A673 (cell line): Measurements from ENCODE around the gene HAND2.

Experiments
- EZH2 ChIP-seq: fragments of 200-600 bp; sonication (generic); IDR thresholded peaks from 2 replicates; pipeline ENCODE4 v1.6.1; 2017; ENCODE audit warnings: borderline replicate concordance, low read depth, mild to moderate bottlenecking, mixed read lengths, antibody characterized with exemption, low read length; ENCODE audit not compliant: poor library complexity, severe bottlenecking
- TF ChIP-seq, protein P1 (sequence below): fragments of 300-800, 200-600 bp; sonication (generic); conservative IDR thresholded peaks from 2 replicates; pipeline ENCODE4 v1.5.1; 2017; ENCODE audit warnings: low read depth, mild to moderate bottlenecking, antibody characterized with exemption, low read length, moderate library complexity, mixed read lengths

GRCh38 chr4:173573286-173573685 lies 43.3 kb upstream of the HAND2 start:
- TF ChIP-seq, protein P1, sequence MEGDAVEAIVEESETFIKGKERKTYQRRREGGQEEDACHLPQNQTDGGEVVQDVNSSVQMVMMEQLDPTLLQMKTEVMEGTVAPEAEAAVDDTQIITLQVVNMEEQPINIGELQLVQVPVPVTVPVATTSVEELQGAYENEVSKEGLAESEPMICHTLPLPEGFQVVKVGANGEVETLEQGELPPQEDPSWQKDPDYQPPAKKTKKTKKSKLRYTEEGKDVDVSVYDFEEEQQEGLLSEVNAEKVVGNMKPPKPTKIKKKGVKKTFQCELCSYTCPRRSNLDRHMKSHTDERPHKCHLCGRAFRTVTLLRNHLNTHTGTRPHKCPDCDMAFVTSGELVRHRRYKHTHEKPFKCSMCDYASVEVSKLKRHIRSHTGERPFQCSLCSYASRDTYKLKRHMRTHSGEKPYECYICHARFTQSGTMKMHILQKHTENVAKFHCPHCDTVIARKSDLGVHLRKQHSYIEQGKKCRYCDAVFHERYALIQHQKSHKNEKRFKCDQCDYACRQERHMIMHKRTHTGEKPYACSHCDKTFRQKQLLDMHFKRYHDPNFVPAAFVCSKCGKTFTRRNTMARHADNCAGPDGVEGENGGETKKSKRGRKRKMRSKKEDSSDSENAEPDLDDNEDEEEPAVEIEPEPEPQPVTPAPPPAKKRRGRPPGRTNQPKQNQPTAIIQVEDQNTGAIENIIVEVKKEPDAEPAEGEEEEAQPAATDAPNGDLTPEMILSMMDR, result no peak
- no peak for TF ChIP-seq EZH2
